ENCODE data around the gene TMEM168. TPM values are rescaled to one million over a fixed set of nuclear protein-coding genes. Genes with fewer than 3 reads are reported as not detected.
A peak's percentile ranks its signal among the peaks of the same experiment; 100 is the strongest.

The TMEM168 gene
- total and polyA plus RNA-seq, 2 experiments from 2014 or later: 5.2 to 14.8 TPM

DNA sequence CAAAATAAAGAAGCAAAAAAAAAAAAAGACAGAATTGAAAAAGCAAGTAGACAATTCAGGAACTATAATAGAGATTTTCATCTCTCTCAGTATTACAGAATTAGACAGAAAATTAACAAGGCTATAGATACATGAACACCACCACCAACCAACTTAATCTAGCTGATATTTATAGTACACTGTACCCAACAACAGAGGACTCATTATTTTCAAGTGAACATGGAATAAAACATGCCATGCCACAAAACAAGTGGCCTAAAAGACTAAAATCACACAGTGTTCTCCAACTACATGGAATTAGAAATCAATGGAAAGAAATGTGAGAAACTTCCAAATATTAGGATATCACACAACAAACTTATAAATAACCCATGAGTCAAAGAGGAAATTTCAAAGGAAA lies 9.1 kb downstream of the TMEM168 start:
- no peak overlapping the region for H2AFZ ChIP-seq
- H3K79me2 ChIP-seq (replicated peaks; ENCODE audit: insufficient read depth): peaks cover 4% of the 10 kb centered on the region; the same call in 1 of the 2 replicates
- H3K36me3 ChIP-seq (ENCODE audit: insufficient read depth): no peaks in the 10 kb centered on the region
- Mint-ChIP-seq H3K9me3 (no peaks in the 10 kb centered on the region), H3K27me3 (ENCODE audit: insufficient read depth, low read depth, poor library complexity) (no peaks in the 10 kb centered on the region), H3K27ac (peak overlapping the region; percentile 18; the same call in 1 of the 2 replicates), H3K4me1 (no peaks in the 10 kb centered on the region; the same call in 1 of the 3 replicates), H3K36me3 (ENCODE audit: low read depth) (peaks cover 5% of the 10 kb centered on the region; the same call in 1 of the 3 replicates), H3K4me3 (no peak overlapping the region)
- H3K4me1 ChIP-seq (ENCODE audit: insufficient read depth): no peaks in the 10 kb centered on the region
- H3K27me3 ChIP-seq (ENCODE audit: insufficient read depth): no peaks in the 10 kb centered on the region
- DNase-seq (ENCODE audit: low spot score) (no peak), ATAC-seq (no peak)
- no peak overlapping the region for H3K27ac ChIP-seq (ENCODE audit: low read depth)
- no peaks in the 10 kb centered on the region for H3K9me2 ChIP-seq (ENCODE audit: insufficient read depth)
- TF ChIP-seq CREB1 (CRISPR knock-in tag; IDR thresholded peaks at IDR 0.05; ENCODE audit: low read depth) (no peak), EZH2 (IDR thresholded peaks at IDR 0.05; ENCODE audit: low read depth, unreplicated experiment) (no peak), JUNB (IDR thresholded peaks at IDR 0.05; ENCODE audit: unreplicated experiment) (no peak), STAT1 (IDR thresholded peaks at IDR 0.05; ENCODE audit: unreplicated experiment) (no peak), EZH2phosphoT487 (IDR thresholded peaks at IDR 0.05; ENCODE audit: unreplicated experiment) (no peak), ZNF331 (CRISPR knock-in tag; IDR thresholded peaks at IDR 0.05; ENCODE audit: low read depth) (no peak), POLR2AphosphoS5 (IDR thresholded peaks at IDR 0.05; ENCODE audit: low read depth) (no peak), ZNF114 (CRISPR knock-in tag; IDR thresholded peaks at IDR 0.05) (no peak), NANOG (IDR thresholded peaks at IDR 0.05; ENCODE audit: borderline replicate concordance) (no peak)
- TF ChIP-seq, protein P1, sequence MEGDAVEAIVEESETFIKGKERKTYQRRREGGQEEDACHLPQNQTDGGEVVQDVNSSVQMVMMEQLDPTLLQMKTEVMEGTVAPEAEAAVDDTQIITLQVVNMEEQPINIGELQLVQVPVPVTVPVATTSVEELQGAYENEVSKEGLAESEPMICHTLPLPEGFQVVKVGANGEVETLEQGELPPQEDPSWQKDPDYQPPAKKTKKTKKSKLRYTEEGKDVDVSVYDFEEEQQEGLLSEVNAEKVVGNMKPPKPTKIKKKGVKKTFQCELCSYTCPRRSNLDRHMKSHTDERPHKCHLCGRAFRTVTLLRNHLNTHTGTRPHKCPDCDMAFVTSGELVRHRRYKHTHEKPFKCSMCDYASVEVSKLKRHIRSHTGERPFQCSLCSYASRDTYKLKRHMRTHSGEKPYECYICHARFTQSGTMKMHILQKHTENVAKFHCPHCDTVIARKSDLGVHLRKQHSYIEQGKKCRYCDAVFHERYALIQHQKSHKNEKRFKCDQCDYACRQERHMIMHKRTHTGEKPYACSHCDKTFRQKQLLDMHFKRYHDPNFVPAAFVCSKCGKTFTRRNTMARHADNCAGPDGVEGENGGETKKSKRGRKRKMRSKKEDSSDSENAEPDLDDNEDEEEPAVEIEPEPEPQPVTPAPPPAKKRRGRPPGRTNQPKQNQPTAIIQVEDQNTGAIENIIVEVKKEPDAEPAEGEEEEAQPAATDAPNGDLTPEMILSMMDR (conservative IDR thresholded peaks at IDR 0.05; ENCODE audit: low read depth in 2 of 2): no peak
- TF ChIP-seq, protein P2, sequence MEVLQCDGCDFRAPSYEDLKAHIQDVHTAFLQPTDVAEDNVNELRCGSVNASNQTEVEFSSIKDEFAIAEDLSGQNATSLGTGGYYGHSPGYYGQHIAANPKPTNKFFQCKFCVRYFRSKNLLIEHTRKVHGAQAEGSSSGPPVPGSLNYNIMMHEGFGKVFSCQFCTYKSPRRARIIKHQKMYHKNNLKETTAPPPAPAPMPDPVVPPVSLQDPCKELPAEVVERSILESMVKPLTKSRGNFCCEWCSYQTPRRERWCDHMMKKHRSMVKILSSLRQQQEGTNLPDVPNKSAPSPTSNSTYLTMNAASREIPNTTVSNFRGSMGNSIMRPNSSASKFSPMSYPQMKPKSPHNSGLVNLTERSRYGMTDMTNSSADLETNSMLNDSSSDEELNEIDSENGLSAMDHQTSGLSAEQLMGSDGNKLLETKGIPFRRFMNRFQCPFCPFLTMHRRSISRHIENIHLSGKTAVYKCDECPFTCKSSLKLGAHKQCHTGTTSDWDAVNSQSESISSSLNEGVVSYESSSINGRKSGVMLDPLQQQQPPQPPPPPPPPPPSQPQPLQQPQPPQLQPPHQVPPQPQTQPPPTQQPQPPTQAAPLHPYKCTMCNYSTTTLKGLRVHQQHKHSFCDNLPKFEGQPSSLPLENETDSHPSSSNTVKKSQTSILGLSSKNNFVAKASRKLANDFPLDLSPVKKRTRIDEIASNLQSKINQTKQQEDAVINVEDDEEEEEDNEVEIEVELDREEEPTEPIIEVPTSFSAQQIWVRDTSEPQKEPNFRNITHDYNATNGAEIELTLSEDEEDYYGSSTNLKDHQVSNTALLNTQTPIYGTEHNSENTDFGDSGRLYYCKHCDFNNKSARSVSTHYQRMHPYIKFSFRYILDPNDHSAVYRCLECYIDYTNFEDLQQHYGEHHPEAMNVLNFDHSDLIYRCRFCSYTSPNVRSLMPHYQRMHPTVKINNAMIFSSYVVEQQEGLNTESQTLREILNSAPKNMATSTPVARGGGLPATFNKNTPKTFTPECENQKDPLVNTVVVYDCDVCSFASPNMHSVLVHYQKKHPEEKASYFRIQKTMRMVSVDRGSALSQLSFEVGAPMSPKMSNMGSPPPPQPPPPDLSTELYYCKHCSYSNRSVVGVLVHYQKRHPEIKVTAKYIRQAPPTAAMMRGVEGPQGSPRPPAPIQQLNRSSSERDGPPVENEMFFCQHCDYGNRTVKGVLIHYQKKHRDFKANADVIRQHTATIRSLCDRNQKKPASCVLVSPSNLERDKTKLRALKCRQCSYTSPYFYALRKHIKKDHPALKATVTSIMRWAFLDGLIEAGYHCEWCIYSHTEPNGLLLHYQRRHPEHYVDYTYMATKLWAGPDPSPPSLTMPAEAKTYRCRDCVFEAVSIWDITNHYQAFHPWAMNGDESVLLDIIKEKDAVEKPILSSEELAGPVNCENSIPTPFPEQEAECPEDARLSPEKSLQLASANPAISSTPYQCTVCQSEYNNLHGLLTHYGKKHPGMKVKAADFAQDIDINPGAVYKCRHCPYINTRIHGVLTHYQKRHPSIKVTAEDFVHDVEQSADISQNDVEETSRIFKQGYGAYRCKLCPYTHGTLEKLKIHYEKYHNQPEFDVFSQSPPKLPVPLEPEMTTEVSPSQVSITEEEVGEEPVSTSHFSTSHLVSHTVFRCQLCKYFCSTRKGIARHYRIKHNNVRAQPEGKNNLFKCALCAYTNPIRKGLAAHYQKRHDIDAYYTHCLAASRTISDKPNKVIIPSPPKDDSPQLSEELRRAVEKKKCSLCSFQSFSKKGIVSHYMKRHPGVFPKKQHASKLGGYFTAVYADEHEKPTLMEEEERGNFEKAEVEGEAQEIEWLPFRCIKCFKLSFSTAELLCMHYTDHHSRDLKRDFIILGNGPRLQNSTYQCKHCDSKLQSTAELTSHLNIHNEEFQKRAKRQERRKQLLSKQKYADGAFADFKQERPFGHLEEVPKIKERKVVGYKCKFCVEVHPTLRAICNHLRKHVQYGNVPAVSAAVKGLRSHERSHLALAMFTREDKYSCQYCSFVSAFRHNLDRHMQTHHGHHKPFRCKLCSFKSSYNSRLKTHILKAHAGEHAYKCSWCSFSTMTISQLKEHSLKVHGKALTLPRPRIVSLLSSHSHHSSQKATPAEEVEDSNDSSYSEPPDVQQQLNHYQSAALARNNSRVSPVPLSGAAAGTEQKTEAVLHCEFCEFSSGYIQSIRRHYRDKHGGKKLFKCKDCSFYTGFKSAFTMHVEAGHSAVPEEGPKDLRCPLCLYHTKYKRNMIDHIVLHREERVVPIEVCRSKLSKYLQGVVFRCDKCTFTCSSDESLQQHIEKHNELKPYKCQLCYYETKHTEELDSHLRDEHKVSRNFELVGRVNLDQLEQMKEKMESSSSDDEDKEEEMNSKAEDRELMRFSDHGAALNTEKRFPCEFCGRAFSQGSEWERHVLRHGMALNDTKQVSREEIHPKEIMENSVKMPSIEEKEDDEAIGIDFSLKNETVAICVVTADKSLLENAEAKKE (CRISPR knock-in tag; IDR thresholded peaks at IDR 0.05): no peak
- TF ChIP-seq, protein P3, sequence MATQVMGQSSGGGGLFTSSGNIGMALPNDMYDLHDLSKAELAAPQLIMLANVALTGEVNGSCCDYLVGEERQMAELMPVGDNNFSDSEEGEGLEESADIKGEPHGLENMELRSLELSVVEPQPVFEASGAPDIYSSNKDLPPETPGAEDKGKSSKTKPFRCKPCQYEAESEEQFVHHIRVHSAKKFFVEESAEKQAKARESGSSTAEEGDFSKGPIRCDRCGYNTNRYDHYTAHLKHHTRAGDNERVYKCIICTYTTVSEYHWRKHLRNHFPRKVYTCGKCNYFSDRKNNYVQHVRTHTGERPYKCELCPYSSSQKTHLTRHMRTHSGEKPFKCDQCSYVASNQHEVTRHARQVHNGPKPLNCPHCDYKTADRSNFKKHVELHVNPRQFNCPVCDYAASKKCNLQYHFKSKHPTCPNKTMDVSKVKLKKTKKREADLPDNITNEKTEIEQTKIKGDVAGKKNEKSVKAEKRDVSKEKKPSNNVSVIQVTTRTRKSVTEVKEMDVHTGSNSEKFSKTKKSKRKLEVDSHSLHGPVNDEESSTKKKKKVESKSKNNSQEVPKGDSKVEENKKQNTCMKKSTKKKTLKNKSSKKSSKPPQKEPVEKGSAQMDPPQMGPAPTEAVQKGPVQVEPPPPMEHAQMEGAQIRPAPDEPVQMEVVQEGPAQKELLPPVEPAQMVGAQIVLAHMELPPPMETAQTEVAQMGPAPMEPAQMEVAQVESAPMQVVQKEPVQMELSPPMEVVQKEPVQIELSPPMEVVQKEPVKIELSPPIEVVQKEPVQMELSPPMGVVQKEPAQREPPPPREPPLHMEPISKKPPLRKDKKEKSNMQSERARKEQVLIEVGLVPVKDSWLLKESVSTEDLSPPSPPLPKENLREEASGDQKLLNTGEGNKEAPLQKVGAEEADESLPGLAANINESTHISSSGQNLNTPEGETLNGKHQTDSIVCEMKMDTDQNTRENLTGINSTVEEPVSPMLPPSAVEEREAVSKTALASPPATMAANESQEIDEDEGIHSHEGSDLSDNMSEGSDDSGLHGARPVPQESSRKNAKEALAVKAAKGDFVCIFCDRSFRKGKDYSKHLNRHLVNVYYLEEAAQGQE (IDR thresholded peaks at IDR 0.05; ENCODE audit: unreplicated experiment): no peak
- TF ChIP-seq, protein P4, sequence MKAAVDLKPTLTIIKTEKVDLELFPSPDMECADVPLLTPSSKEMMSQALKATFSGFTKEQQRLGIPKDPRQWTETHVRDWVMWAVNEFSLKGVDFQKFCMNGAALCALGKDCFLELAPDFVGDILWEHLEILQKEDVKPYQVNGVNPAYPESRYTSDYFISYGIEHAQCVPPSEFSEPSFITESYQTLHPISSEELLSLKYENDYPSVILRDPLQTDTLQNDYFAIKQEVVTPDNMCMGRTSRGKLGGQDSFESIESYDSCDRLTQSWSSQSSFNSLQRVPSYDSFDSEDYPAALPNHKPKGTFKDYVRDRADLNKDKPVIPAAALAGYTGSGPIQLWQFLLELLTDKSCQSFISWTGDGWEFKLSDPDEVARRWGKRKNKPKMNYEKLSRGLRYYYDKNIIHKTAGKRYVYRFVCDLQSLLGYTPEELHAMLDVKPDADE (IDR thresholded peaks at IDR 0.05): no peak
- H3K4me2 ChIP-seq: no peak overlapping the region
- H3F3A ChIP-seq (replicated peaks; ENCODE audit: low read depth): no peaks in the 10 kb centered on the region
- no peak overlapping the region for H3K4me3 ChIP-seq
- 0 out of 2 replicates have a peak, but pooled peaks cover 2% of the 10 kb centered on the region for H4K20me1 ChIP-seq (replicated peaks; ENCODE audit: insufficient read depth)
